Small intestine (tissue), 7 donors: Measurements from ENCODE around the gene KCNQ5. TPM values are rescaled to one million over a fixed set of nuclear protein-coding genes. Genes with fewer than 3 reads are reported as not detected.

ENCODE experiments used
- DNase-seq, 2 donors: peaks; one replicate each; pipeline versions ENCODE4 v3.0.0 to v3.0.0-alpha.2; 2013
- FAIRE-seq: peaks from 2 replicates; lab custom pipeline; 2012; peaks lifted over from hg19 to GRCh38; lab: Jason Lieb, UNC
- H3K27ac ChIP-seq, 3 donors: one replicate each; pipeline ENCODE4 v1.5.1; 2013; ENCODE audit warnings: low read length in 2 of 3, mild to moderate bottlenecking in 2 of 3, control low read depth in 1 of 3, inconsistent platforms in 1 of 3, low read depth in 1 of 3, moderate library complexity in 1 of 3
- H3K27me3 ChIP-seq, 3 donors: one replicate each; pipeline ENCODE4 v1.6.1; 2013; ENCODE audit warnings: low read length in 3 of 3, inconsistent platforms in 1 of 3; ENCODE audit not compliant: control insufficient read depth in 3 of 3, insufficient read depth in 3 of 3
- H3K36me3 ChIP-seq, 3 donors: one replicate each; pipeline ENCODE4 v1.6.1; 2013; ENCODE audit warnings: low read length in 3 of 3, inconsistent platforms in 1 of 3, low read depth in 1 of 3, mild to moderate bottlenecking in 1 of 3, moderate library complexity in 1 of 3; ENCODE audit not compliant: control insufficient read depth in 3 of 3, insufficient read depth in 2 of 3
- H3K4me1 ChIP-seq, 3 donors: one replicate each; pipeline ENCODE4 v1.6.1; 2013; ENCODE audit warnings: low read length in 2 of 3, inconsistent platforms in 1 of 3, low read depth in 1 of 3, mild to moderate bottlenecking in 1 of 3, moderate library complexity in 1 of 3; ENCODE audit not compliant: control insufficient read depth in 3 of 3, insufficient read depth in 2 of 3
- H3K4me3 ChIP-seq, 3 donors: one replicate each; pipeline ENCODE4 v1.5.1; 2013; ENCODE audit warnings: low read length in 3 of 3, control low read depth in 1 of 3, inconsistent platforms in 1 of 3, low read depth in 1 of 3, mild to moderate bottlenecking in 1 of 3, moderate library complexity in 1 of 3
- H3K9me3 ChIP-seq, 2 donors: one replicate each; pipeline ENCODE4 v1.6.1; 2013; ENCODE audit warnings: low read depth in 1 of 2, low read length in 1 of 2; ENCODE audit not compliant: control insufficient read depth in 2 of 2, insufficient read depth in 1 of 2
- WGBS, 3 donors: extraction: QIAGEN DNeasy Blood & Tissue Kit; methylation state at CpG; one replicate each; pipeline ENCODE4 v1.1.7; 2013; 5-methylcytosine and 5-hydroxymethylcytosine counted together
- polyA plus RNA-seq, 4 donors: library from polyadenylated mRNA; stranded (reverse) in 3 of 4; unstranded in 1 of 4; fragments of 200-250 nt in 3 of 4; fragments of 120-200 nt in 1 of 4; gene quantifications; one replicate each; pipeline versions ENCODE4 v1.2.1 to v1.2.3, GENCODE V29; 2013
- donor health status: healthy with polysubstance abuse.
- donor health status: control.
- donor health status: control.
- donor health status: Bipolar disorder and iron deficiency.
- donor health status: healthy.

Gene KCNQ5
- polyA plus RNA-seq, 4 donors: 0.27 to 0.92 TPM; not detected in 2

DNA sequence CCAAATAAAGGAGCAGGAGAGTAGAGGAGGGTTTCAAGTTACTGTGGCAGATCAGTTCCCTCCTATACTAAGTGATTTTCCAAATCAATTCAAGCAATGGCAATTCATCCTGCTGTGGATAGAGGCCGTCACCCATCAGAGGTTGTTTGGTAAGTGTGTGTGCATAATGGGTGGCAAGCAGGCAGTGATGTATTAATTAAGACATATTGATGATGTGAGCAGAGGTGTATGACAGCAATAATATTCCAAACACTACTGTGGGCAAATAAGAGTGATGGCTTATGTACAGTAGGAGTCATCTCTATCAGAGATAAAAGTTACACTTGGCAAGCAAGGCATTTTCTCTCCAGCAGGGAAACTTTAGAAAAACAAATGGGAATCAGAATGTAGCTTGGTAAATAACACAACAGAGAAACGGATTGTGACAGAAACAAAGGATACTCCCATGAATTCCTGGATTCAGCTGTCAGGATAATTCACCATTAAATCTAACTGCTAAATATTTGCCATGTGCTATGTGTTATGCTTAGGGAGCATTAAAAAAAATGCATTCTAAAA, 407.1 kb downstream of the KCNQ5 start:
- Histone ChIP-seq H3K36me3 (no peaks in the 10 kb centered on the region), H3K4me3 (no peak overlapping the region), H3K27ac (no peak overlapping the region), H3K27me3 (no peaks in the 10 kb centered on the region), H3K9me3 (no peaks in the 10 kb centered on the region), H3K4me1 (no peaks in the 10 kb centered on the region)
- no peak for FAIRE-seq
- 55 to 74% (median 66%) methylated on average over 2 of the region's 2 CpGs for WGBS, 3 donors
- DNase-seq: no peak

DNA sequence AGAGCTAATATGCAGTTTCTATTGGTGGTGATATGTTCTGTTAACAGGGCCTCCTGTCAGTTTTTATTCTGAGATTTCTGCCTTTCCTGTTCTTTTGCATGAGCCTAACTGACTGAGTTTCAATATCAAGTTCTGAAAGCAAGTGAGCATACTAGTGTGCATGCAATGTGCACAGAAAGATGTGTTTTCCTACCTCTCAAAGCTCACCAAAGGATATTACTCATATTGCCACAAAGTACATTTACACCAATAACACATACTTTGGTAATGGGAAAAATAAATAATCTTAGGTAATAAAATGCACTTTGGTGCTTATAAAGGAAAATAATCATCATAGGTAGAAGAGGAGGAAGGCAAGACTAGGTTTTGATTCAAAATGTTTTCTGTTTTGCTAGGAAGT, 408.4 kb downstream of the KCNQ5 start:
- Histone ChIP-seq H3K27ac (no peak overlapping the region), H3K9me3 (no peaks in the 10 kb centered on the region), H3K4me3 (no peak overlapping the region), H3K4me1 (no peaks in the 10 kb centered on the region), H3K27me3 (no peaks in the 10 kb centered on the region), H3K36me3 (no peaks in the 10 kb centered on the region)
- FAIRE-seq (no peak), DNase-seq (no peak)

DNA sequence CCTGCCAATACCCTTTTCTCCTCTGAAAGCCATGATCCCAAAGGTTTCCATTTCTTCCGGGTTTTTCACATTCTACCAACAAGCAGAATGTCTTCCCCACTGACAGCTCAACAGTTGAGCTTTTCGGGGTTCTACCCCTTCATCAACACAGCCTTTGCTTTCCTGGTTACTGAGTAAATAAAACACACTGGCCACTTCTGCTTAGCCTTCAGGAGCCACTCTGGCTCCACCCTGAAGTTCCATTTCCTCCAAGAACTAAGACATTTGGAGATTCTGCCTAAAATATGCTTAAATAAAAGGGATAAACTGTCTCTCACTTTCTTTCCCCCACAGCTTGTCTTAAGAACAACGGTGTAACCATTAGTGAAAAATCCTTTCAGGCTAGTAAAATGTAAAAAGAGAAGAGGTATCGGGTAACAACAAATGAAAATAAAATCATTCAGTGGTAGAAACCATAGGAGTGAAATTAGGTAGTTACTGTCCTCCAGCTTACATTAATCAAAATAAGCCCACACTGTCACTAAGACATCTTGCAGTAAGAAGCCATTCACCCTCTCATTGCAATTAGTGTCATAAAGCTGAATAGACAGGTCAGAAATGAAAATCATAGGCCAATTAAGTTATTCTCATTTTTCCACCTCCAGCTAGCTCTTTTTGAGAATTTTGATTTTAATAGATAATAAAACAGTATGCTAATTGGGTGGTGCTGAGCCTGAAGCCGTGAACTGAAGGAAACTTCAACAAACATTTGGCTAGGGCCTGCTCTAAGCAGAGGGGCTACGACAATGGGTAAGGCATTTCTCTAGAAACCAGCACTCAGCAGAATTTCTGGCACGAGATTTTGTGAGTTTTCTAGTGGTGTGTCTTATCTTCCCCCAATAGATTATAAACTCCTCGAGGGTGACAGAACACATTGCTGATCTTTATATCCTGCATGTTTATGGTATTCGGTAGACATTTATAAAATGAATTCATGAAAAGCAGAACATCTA, 409.2 kb downstream of the KCNQ5 start:
- Histone ChIP-seq H3K36me3 (no peaks in the 10 kb centered on the region), H3K9me3 (no peaks in the 10 kb centered on the region), H3K4me1 (no peaks in the 10 kb centered on the region), H3K27me3 (no peaks in the 10 kb centered on the region), H3K4me3 (no peak overlapping the region), H3K27ac (no peak overlapping the region)
- FAIRE-seq: no peak
- 63 to 71% (median 68%) methylated on average over 9 of the region's 9 CpGs for WGBS, 3 donors
- no peak for DNase-seq

DNA sequence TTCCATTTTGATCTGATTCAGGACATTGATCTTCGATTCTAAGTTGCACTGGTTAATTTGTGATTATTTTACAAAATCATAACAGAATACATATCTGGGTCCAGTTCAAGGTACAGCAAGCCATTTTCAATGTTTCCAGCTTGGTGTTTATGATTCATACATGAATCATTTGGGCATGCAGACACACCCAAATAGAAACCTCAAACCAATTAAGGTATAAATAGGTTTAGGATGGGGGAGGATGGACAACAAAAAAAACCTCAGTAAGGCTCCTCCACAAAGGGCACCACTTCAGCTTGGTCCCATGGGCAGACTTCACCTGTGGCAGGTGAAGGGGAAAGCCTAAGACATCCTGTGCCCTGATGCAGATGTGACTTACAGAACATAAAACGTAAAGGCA, 410.7 kb downstream of the KCNQ5 start:
- H3K36me3 ChIP-seq: no peaks in the 10 kb centered on the region
- H3K27ac ChIP-seq: no peak overlapping the region
- H3K4me1 ChIP-seq: no peaks in the 10 kb centered on the region
- no peaks in the 10 kb centered on the region for H3K9me3 ChIP-seq
- FAIRE-seq: no peak
- no peak overlapping the region for H3K4me3 ChIP-seq
- H3K27me3 ChIP-seq: no peaks in the 10 kb centered on the region
- no peak for DNase-seq
- WGBS, 3 donors: 75 to 87% (median 85%) methylated on average over 2 of the region's 2 CpGs

DNA sequence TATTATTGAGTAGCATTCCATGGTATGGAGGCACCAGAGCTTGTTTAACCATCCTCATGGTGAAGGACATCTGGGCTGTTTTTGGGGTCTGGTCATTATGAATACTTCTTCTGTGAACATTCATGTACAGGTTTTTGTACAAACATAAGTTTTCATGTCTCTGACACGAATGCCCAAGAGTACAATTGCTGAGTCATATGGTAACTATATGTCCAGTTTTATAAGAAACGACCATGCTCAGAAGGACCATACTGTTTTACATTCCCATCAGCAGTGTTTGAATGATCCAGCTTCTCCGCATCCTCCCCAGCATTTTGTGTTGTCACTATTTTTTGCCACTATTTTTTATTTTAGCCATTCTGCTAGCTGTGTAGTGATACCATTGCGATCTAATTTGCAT, 414.8 kb downstream of the KCNQ5 start:
- no peak overlapping the region for H3K27ac ChIP-seq
- no peaks in the 10 kb centered on the region for H3K36me3 ChIP-seq
- no peak overlapping the region for H3K4me3 ChIP-seq
- H3K27me3 ChIP-seq: no peaks in the 10 kb centered on the region
- WGBS, 3 donors: 68 to 82% (median 82%) methylated on average over 4 of the region's 4 CpGs
- no peaks in the 10 kb centered on the region for H3K4me1 ChIP-seq
- FAIRE-seq: no peak
- no peak for DNase-seq
- H3K9me3 ChIP-seq: no peaks in the 10 kb centered on the region

DNA sequence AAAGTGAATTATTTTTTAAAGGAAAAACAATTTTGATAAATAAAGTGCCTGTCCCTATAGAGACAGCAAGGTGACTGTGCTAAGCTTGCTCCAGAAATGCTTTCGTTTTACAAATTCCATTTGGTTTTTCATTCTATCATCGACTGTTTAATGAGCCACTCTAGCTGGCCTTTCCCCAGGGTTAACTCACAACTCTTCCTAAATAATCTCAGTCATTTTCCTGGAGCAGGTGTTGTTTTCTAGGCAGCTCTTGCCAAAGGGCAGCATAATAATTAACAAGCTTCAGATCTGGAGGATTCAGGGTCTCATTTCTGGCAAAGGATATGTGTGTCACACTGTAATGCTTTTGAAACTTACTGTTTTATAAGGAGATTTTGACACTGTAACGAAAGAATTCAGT, 419.2 kb downstream of the KCNQ5 start:
- no peaks in the 10 kb centered on the region for H3K36me3 ChIP-seq
- H3K9me3 ChIP-seq: no peaks in the 10 kb centered on the region
- no peak for DNase-seq
- no peak for FAIRE-seq
- H3K27me3 ChIP-seq: no peaks in the 10 kb centered on the region
- no peak overlapping the region for H3K4me3 ChIP-seq
- H3K4me1 ChIP-seq: no peaks in the 10 kb centered on the region
- 65 to 80% (median 65%) methylated on average over 3 of the region's 3 CpGs for WGBS, 3 donors
- no peak overlapping the region for H3K27ac ChIP-seq

DNA sequence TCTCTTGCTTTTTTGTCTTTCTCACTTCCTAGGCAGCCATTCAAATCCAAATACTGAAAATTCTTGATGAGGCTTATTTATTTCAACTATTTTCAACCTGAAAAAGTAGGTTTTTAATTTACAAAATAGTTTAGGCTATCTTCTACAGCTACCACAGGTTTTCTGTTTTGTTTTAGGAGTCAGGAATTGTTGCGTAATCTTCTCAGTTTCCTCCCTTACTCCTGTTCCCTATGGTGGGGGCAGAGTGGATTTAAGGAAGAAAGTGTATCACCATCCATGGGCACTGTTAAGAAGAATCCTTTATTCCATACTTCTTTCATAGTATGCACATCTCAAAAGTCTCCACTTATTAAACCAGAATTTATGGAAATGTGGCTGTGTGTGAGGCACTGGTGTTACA, 421.0 kb downstream of the KCNQ5 start:
- H3K9me3 ChIP-seq: no peaks in the 10 kb centered on the region
- H3K36me3 ChIP-seq: no peaks in the 10 kb centered on the region
- H3K27ac ChIP-seq: no peak overlapping the region
- DNase-seq: no peak
- FAIRE-seq: no peak
- WGBS, 3 donors: 81 to 100% (median 97%) methylated on average over 1 of the region's 1 CpG
- no peaks in the 10 kb centered on the region for H3K4me1 ChIP-seq
- H3K4me3 ChIP-seq: no peak overlapping the region
- H3K27me3 ChIP-seq: no peaks in the 10 kb centered on the region

DNA sequence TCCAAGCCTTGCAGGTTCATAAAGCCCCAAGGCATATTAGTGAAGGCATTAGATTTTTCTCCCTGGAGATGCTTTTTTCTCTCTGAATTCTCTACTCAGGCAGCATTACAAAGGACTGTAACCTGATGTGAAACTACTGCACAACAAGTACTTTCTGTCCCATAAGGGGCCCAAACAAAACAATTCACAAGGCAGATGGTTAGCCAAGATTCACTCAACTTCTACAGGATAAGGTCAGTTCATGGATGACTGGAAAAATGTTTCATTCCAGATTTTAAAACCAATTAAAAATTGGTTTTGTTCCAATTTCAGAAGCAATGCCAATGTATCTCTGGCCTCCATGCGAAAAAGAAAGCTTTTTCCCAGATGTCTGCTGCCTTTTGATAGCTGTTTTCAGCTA, 421.6 kb downstream of the KCNQ5 start:
- DNase-seq (no peak), FAIRE-seq (no peak)
- H3K9me3 ChIP-seq: no peaks in the 10 kb centered on the region
- H3K36me3 ChIP-seq: no peaks in the 10 kb centered on the region
- H3K4me3 ChIP-seq: no peak overlapping the region
- WGBS, 3 donors: 77 to 86% (median 80%) methylated on average over 1 of the region's 1 CpG
- no peak overlapping the region for H3K27ac ChIP-seq
- H3K4me1 ChIP-seq: no peaks in the 10 kb centered on the region
- no peaks in the 10 kb centered on the region for H3K27me3 ChIP-seq
